Trophoblast cell (in vitro differentiated cells and primary cell): ENCODE data around the gene NUAK1.
A peak's percentile ranks its signal among the peaks of the same experiment; 100 is the strongest.
"Not testable (repeated sequence)": the region's sequence is repeated elsewhere in the genome, so short reads cannot be mapped to it uniquely, and the experiment has no call there.

Source experiments
- DNase-seq, 2 donors: peaks; one replicate each; pipeline ENCODE4 v3.0.0-alpha.2; 2016
- H2AFZ ChIP-seq: 2 replicates; pipeline ENCODE4 v1.6.1; 2013; ENCODE audit warnings: low read length, moderate library complexity, mild to moderate bottlenecking; ENCODE audit not compliant: insufficient read depth, poor library complexity
- H2AK5ac ChIP-seq: 2 replicates; pipeline ENCODE4 v1.6.1; 2013; ENCODE audit warnings: mild to moderate bottlenecking, low read length
- H2BK120ac ChIP-seq: 2 replicates; pipeline ENCODE4 v1.6.1; 2013; ENCODE audit warnings: low read length, mild to moderate bottlenecking, moderate library complexity; ENCODE audit not compliant: insufficient read depth, poor library complexity
- H2BK12ac ChIP-seq: 2 replicates; pipeline ENCODE4 v1.6.1; 2013; ENCODE audit warnings: mild to moderate bottlenecking, low read length, moderate library complexity
- H2BK5ac ChIP-seq: 2 replicates; pipeline ENCODE4 v1.6.1; 2013; ENCODE audit warnings: low read length, low read depth, moderate library complexity, mild to moderate bottlenecking; ENCODE audit not compliant: poor library complexity
- H3K14ac ChIP-seq: 2 replicates; pipeline ENCODE4 v1.6.1; 2013; ENCODE audit warnings: mild to moderate bottlenecking, low read length
- H3K18ac ChIP-seq: 2 replicates; pipeline ENCODE4 v1.6.1; 2013; ENCODE audit warnings: mild to moderate bottlenecking, low read length
- H3K23ac ChIP-seq: 2 replicates; pipeline ENCODE4 v1.6.1; 2013; ENCODE audit warnings: low read length
- H3K27ac ChIP-seq: 2 replicates; pipeline ENCODE4 v1.5.1; 2013; ENCODE audit warnings: low read depth, mild to moderate bottlenecking, inconsistent platforms, low read length, moderate library complexity
- H3K27me3 ChIP-seq: 2 replicates; pipeline ENCODE4 v1.6.1; 2013; ENCODE audit warnings: inconsistent platforms, mild to moderate bottlenecking, low read length, moderate library complexity; ENCODE audit not compliant: insufficient read depth
- H3K36me3 ChIP-seq, 2 experiments: 1 replicate in 1 of 2; 2 replicates in 1 of 2; pipeline ENCODE4 v1.6.1; 2013; ENCODE audit warnings: low read length in 2 of 2, mild to moderate bottlenecking in 2 of 2, moderate library complexity in 1 of 2; ENCODE audit not compliant: insufficient read depth in 2 of 2, control insufficient read depth in 1 of 2
- H3K4ac ChIP-seq: 2 replicates; pipeline ENCODE4 v1.6.1; 2013; ENCODE audit warnings: low read depth, mild to moderate bottlenecking, low read length, moderate library complexity
- H3K4me1 ChIP-seq, 2 experiments: 1 replicate in 1 of 2; 2 replicates in 1 of 2; pipeline ENCODE4 v1.6.1; 2013; ENCODE audit warnings: low read length in 2 of 2, mild to moderate bottlenecking in 2 of 2, moderate library complexity in 1 of 2; ENCODE audit not compliant: insufficient read depth in 2 of 2, control insufficient read depth in 1 of 2
- H3K4me2 ChIP-seq: 2 replicates; pipeline ENCODE4 v1.6.1; 2013; ENCODE audit warnings: inconsistent platforms, mild to moderate bottlenecking, low read length, moderate library complexity
- H3K4me3 ChIP-seq: 2 replicates; pipeline ENCODE4 v1.5.1; 2013; ENCODE audit warnings: mild to moderate bottlenecking, low read depth, low read length, inconsistent platforms
- H3K79me1 ChIP-seq: one replicate; pipeline ENCODE4 v1.6.1; 2013; ENCODE audit warnings: low read length
- H3K79me2 ChIP-seq: 2 replicates; pipeline ENCODE4 v1.6.1; 2013; ENCODE audit warnings: low read length, mild to moderate bottlenecking; ENCODE audit not compliant: control insufficient read depth, insufficient read depth, poor library complexity
- H3K9ac ChIP-seq: 2 replicates; pipeline ENCODE4 v1.6.1; 2013; ENCODE audit warnings: mild to moderate bottlenecking, low read length
- H3K9me3 ChIP-seq: 2 replicates; pipeline ENCODE4 v1.6.1; 2013; ENCODE audit warnings: low read depth, mild to moderate bottlenecking, control low read depth, inconsistent platforms, low read length; ENCODE audit not compliant: insufficient read depth
- H4K12ac ChIP-seq: 2 replicates; pipeline ENCODE4 v1.6.1; 2013; ENCODE audit warnings: low read depth, mild to moderate bottlenecking, low read length, moderate library complexity
- H4K8ac ChIP-seq: 2 replicates; pipeline ENCODE4 v1.6.1; 2013; ENCODE audit warnings: low read depth, mild to moderate bottlenecking, low read length, moderate library complexity
- H4K91ac ChIP-seq: one replicate; pipeline ENCODE4 v1.6.1; 2013; ENCODE audit warnings: low read depth, mild to moderate bottlenecking, low read length, moderate library complexity
- WGBS: extraction: QIAGEN DNeasy Blood & Tissue Kit; methylation state at CpG from one replicate; pipeline ENCODE4 v1.1.7; 2013; ENCODE audit warnings: missing lambda C conversion rate; ENCODE audit not compliant: insufficient read length, insufficient coverage; ENCODE audit errors: extremely low coverage; 5-methylcytosine and 5-hydroxymethylcytosine counted together

The NUAK1 gene

GRCh38 chr12:106020736-106021135 lies 118.0 kb downstream of the NUAK1 start:
- DNase-seq, result no peak
- H3K9me3 ChIP-seq, result peaks cover 3% of the 10 kb centered on the region
- H3K4ac ChIP-seq, result no peak overlapping the region
- H4K91ac ChIP-seq, result no peak overlapping the region
- H2BK120ac ChIP-seq, result no peak overlapping the region
- peaks cover 0 to 3% of the 10 kb centered on the region in 2 experiments for H3K4me1 ChIP-seq
- H3K79me1 ChIP-seq, result peaks cover 5% of the 10 kb centered on the region
- no peak overlapping the region for H4K8ac ChIP-seq
- H3K27me3 ChIP-seq, result no peaks in the 10 kb centered on the region
- H3K18ac ChIP-seq, result no peak overlapping the region
- H2BK12ac ChIP-seq, result no peak overlapping the region
- no CpG with 5 or more reads among the region's 3 CpGs for WGBS
- H3K79me2 ChIP-seq, result no peaks in the 10 kb centered on the region
- no peak overlapping the region for H4K12ac ChIP-seq
- H3K14ac ChIP-seq, result no peak overlapping the region
- no peak overlapping the region for H3K4me2 ChIP-seq
- no peak overlapping the region for H3K9ac ChIP-seq
- no peak overlapping the region for H2BK5ac ChIP-seq
- no peak overlapping the region for H2AK5ac ChIP-seq
- no peak overlapping the region for H2AFZ ChIP-seq
- H3K4me3 ChIP-seq, result no peak overlapping the region
- peaks cover 0 to 2% of the 10 kb centered on the region in 2 experiments for H3K36me3 ChIP-seq
- no peak overlapping the region for H3K27ac ChIP-seq
- H3K23ac ChIP-seq, result no peak overlapping the region

GRCh38 chr12:106019144-106019543 lies 119.6 kb downstream of the NUAK1 start:
- Histone ChIP-seq H4K8ac (no peak overlapping the region), H3K23ac (no peak overlapping the region), H2AFZ (no peak overlapping the region), H4K91ac (no peak overlapping the region), H3K4me1 (peaks cover 0 to 3% of the 10 kb centered on the region in 2 experiments), H3K18ac (no peak overlapping the region), H3K27me3 (no peaks in the 10 kb centered on the region), H4K12ac (no peak overlapping the region), H3K9me3 (peaks cover 3% of the 10 kb centered on the region), H3K79me1 (peaks cover 12% of the 10 kb centered on the region), H3K27ac (no peak overlapping the region), H2BK12ac (no peak overlapping the region), H3K36me3 (peaks cover 0 to 2% of the 10 kb centered on the region in 2 experiments), H3K4ac (no peak overlapping the region), H3K79me2 (no peaks in the 10 kb centered on the region), H3K4me3 (no peak overlapping the region), H2BK5ac (no peak overlapping the region), H2AK5ac (no peak overlapping the region), H3K14ac (no peak overlapping the region), H3K4me2 (no peak overlapping the region), H3K9ac (no peak overlapping the region), H2BK120ac (no peak overlapping the region)
- no CpG with 5 or more reads among the region's 2 CpGs for WGBS
- no peak for DNase-seq

GRCh38 chr12:106018286-106018685 lies 120.5 kb downstream of the NUAK1 start:
- no peak overlapping the region for H3K18ac ChIP-seq
- WGBS, result no CpG with 5 or more reads among the region's 1 CpG
- H4K91ac ChIP-seq, result no peak overlapping the region
- peaks cover 19% of the 10 kb centered on the region for H3K79me1 ChIP-seq
- no peak overlapping the region for H3K4me3 ChIP-seq
- H2BK5ac ChIP-seq, result no peak overlapping the region
- no peak overlapping the region for H4K8ac ChIP-seq
- H3K79me2 ChIP-seq, result no peaks in the 10 kb centered on the region
- DNase-seq, result no peak
- H3K14ac ChIP-seq, result no peak overlapping the region
- no peaks in the 10 kb centered on the region for H3K27me3 ChIP-seq
- H3K9me3 ChIP-seq, result peaks cover 3% of the 10 kb centered on the region
- H2AFZ ChIP-seq, result no peak overlapping the region
- H2BK120ac ChIP-seq, result no peak overlapping the region
- no peak overlapping the region for H3K4ac ChIP-seq
- H3K23ac ChIP-seq, result no peak overlapping the region
- H3K9ac ChIP-seq, result no peak overlapping the region
- H2BK12ac ChIP-seq, result no peak overlapping the region
- H3K27ac ChIP-seq, result no peak overlapping the region
- no peak overlapping the region for H2AK5ac ChIP-seq
- peaks cover 0 to 2% of the 10 kb centered on the region in 2 experiments for H3K36me3 ChIP-seq
- H3K4me2 ChIP-seq, result no peak overlapping the region
- peaks cover 0 to 3% of the 10 kb centered on the region in 2 experiments for H3K4me1 ChIP-seq
- no peak overlapping the region for H4K12ac ChIP-seq

GRCh38 chr12:106016601-106017278 lies 122.0 kb downstream of the NUAK1 start:
- H3K14ac ChIP-seq, result peak overlapping the region; percentile 63
- WGBS, result no CpG with 5 or more reads among the region's 7 CpGs
- H4K8ac ChIP-seq, DNase-seq, H3K9ac ChIP-seq, H3K27me3 ChIP-seq, H3K79me2 ChIP-seq, H3K4ac ChIP-seq, H3K36me3 ChIP-seq, H3K4me1 ChIP-seq, H4K12ac ChIP-seq, H3K18ac ChIP-seq, H2AK5ac ChIP-seq, H3K4me3 ChIP-seq, H3K9me3 ChIP-seq, H2BK12ac ChIP-seq, H3K23ac ChIP-seq, H4K91ac ChIP-seq, H2BK5ac ChIP-seq, H3K4me2 ChIP-seq, H3K27ac ChIP-seq, H2AFZ ChIP-seq: not testable (repeated sequence)
- H2BK120ac ChIP-seq, result peak overlapping the region; percentile 58
- H3K79me1 ChIP-seq, result peaks cover 19% of the 10 kb centered on the region
